ENCODE results near the gene ANKLE1.

Gene ANKLE1

GRCh38 chr19:17334414-17335409, 53.0 kb downstream of the ANKLE1 start, which contains the start of gene ANO8:
TSS of gene ANO8 (minus strand) at chr19:17334855. CDS start at chr19:17334670, 185 bp downstream.
- Mint-ChIP-seq H3K27me3 (peaks cover 18% of the 10 kb centered on the region), H3K9me3 (no peaks in the 10 kb centered on the region), H3K4me3 (peak within 1 kb of the TSS; percentile 92), H3K27ac (peak within 1 kb of the TSS; percentile 86), H3K4me1 (ENCODE audit: low read depth) (peaks cover 67% of the 10 kb centered on the region), H3K36me3 (ENCODE audit: low read depth) (peaks cover 72% of the 10 kb centered on the region)
- intact Hi-C loops (cut with micrococcal nuclease) = no loop called here

- intact Hi-C loops (cut with micrococcal nuclease) = no loop called here
- Mint-ChIP-seq H3K27ac (peak overlapping the region; percentile 99), H3K4me3 (peak overlapping the region; percentile 58), H3K27me3 (peaks cover 9% of the 10 kb centered on the region), H3K9me3 (no peaks in the 10 kb centered on the region), H3K4me1 (ENCODE audit: low read depth) (peaks cover 64% of the 10 kb centered on the region), H3K36me3 (ENCODE audit: low read depth) (peaks cover 69% of the 10 kb centered on the region)
Measured at GRCh38 chr19:17335575-17335974, 53.9 kb downstream of the ANKLE1 start.
